Measurements from ENCODE around the gene CHRM3.

DNA sequence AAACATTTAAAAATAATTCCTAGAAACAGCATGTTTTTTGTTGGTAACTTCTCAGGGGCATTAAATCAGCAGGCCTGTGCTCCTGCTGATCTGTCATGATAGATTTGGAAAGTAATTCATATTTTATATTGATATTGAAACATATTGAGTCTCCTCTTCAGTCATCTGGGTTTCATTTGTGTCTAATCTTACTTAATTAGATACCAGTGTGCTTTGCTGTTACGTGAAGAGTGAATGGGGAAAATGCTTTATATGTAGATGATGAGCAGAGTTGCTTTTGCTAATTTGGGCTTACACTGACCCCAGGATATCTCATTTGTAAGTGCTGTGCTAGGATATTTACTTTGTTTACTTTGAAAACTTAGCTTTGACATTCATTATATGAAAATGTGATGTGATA lies 45.9 kb downstream of the CHRM3 start:
- TF ChIP-seq POLR2A (IDR thresholded peaks at IDR 0.05) = no peak
- TF ChIP-seq, protein P1, sequence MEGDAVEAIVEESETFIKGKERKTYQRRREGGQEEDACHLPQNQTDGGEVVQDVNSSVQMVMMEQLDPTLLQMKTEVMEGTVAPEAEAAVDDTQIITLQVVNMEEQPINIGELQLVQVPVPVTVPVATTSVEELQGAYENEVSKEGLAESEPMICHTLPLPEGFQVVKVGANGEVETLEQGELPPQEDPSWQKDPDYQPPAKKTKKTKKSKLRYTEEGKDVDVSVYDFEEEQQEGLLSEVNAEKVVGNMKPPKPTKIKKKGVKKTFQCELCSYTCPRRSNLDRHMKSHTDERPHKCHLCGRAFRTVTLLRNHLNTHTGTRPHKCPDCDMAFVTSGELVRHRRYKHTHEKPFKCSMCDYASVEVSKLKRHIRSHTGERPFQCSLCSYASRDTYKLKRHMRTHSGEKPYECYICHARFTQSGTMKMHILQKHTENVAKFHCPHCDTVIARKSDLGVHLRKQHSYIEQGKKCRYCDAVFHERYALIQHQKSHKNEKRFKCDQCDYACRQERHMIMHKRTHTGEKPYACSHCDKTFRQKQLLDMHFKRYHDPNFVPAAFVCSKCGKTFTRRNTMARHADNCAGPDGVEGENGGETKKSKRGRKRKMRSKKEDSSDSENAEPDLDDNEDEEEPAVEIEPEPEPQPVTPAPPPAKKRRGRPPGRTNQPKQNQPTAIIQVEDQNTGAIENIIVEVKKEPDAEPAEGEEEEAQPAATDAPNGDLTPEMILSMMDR (IDR thresholded peaks at IDR 0.05) = no peak

Measured in esophagus squamous epithelium (tissue), 4 donors.